Natural killer cell (primary cell): ENCODE measurements around the gene KDM4C. TPM values are rescaled to one million over a fixed set of nuclear protein-coding genes. Genes with fewer than 3 reads are reported as not detected.
A peak's percentile ranks its signal among the peaks of the same experiment; 100 is the strongest.

ENCODE experiments used
- ATAC-seq, 3 donors: fragments of 150-1000 bp in 2 of 3; fragments of 200-7000 bp in 1 of 3; cut with Tn5 transposase; 1 replicate in 1 of 3; 2 replicates in 2 of 3; pipeline ENCODE4 v1.10.0; 2021; ENCODE audit warnings: mild to moderate bottlenecking in 2 of 3, moderate library complexity in 2 of 3
- DNase-seq, 2 donors: peaks; one replicate each; pipeline versions ENCODE4 v3.0.0 to v3.0.0-alpha.2; 2013 to 2021; ENCODE audit warnings: mixed read lengths in 1 of 2
- H3K27ac ChIP-seq: one replicate; pipeline ENCODE4 v1.5.1; 2013; ENCODE audit warnings: mild to moderate bottlenecking, low read length
- H3K27me3 ChIP-seq: one replicate; pipeline ENCODE4 v1.6.1; 2013; ENCODE audit warnings: low read length; ENCODE audit not compliant: control insufficient read depth, insufficient read depth
- H3K36me3 ChIP-seq: one replicate; pipeline ENCODE4 v1.6.1; 2013; ENCODE audit warnings: low read length; ENCODE audit not compliant: control insufficient read depth, insufficient read depth
- H3K4me1 ChIP-seq: one replicate; pipeline ENCODE4 v1.6.1; 2013; ENCODE audit warnings: low read length; ENCODE audit not compliant: control insufficient read depth, insufficient read depth
- H3K4me3 ChIP-seq: one replicate; pipeline ENCODE4 v1.5.1; 2013; ENCODE audit warnings: low read length
- H3K9me3 ChIP-seq: one replicate; pipeline ENCODE4 v1.6.1; 2013; ENCODE audit warnings: low read length; ENCODE audit not compliant: control insufficient read depth, insufficient read depth
- H3K27ac Mint-ChIP-seq, 2 donors: one replicate each; pipeline ENCODE4 v1.8.0; 2022; ENCODE audit warnings: mild to moderate bottlenecking in 2 of 2, mixed read lengths in 2 of 2, moderate library complexity in 1 of 2
- H3K27me3 Mint-ChIP-seq, 2 donors: one replicate each; pipeline ENCODE4 v1.8.0; 2022; ENCODE audit warnings: low read depth in 2 of 2, mixed read lengths in 2 of 2
- H3K36me3 Mint-ChIP-seq: one replicate; pipeline ENCODE4 v1.8.0; 2022; ENCODE audit warnings: mixed read lengths
- H3K4me1 Mint-ChIP-seq, 2 donors: one replicate each; pipeline ENCODE4 v1.8.0; 2022; ENCODE audit warnings: mixed read lengths in 2 of 2
- H3K4me3 Mint-ChIP-seq: one replicate; pipeline ENCODE4 v1.8.0; 2022; ENCODE audit warnings: mild to moderate bottlenecking, moderate library complexity, mixed read lengths
- H3K9me3 Mint-ChIP-seq, 2 donors: one replicate each; pipeline ENCODE4 v1.8.0; 2022; ENCODE audit warnings: mixed read lengths in 2 of 2
- CTCF ChIP-seq: fragments of 200-600 bp; IDR thresholded peaks from one replicate; pipeline ENCODE4 v1.8.0; 2022; ENCODE audit warnings: antibody characterized with exemption
- WGBS: methylation state at CpG from one replicate; pipeline ENCODE4 v1.1.7; 2013; ENCODE audit warnings: missing lambda C conversion rate; ENCODE audit not compliant: insufficient coverage; 5-methylcytosine and 5-hydroxymethylcytosine counted together
- intact Hi-C: fragments of 100-400 bp; cut with micrococcal nuclease; formaldehyde crosslinking; loops from one replicate; pipeline ENCODE4 v1.14.2; 2022
- total RNA-seq, 4 donors: library from RNA; stranded (reverse); fragments of 120-200 nt in 1 of 4; gene quantifications; one replicate each; pipeline versions ENCODE4 v1.2.3 to v1.2.4, GENCODE V29; 2013 to 2022

KDM4C gene
- total RNA-seq, 3 donors from 2014 or later (not counting 1 experiment from before 2014, with no cell fraction given) = 115 to 137 (median 116) TPM

- Histone ChIP-seq H3K4me1 (peaks cover 13% of the 10 kb centered on the region), H3K9me3 (peaks cover 5% of the 10 kb centered on the region), H3K4me3 (no peak overlapping the region), H3K36me3 (no peaks in the 10 kb centered on the region), H3K27me3 (no peaks in the 10 kb centered on the region), H3K27ac (no peak overlapping the region)
- peaks cover 11% of the 10 kb centered on the region for H3K36me3 Mint-ChIP-seq
- peaks cover 0 to 3% of the 10 kb centered on the region in 2 donors for H3K27me3 Mint-ChIP-seq
- H3K27ac Mint-ChIP-seq = peak overlapping the region; percentile 26 to 52
- WGBS = 75% methylated on average over 4 of the region's 5 CpGs
- TF ChIP-seq CTCF = no peak
- DNase-seq (peak in 1 of 2 donors; percentile 7), ATAC-seq (no peak)
- peaks cover 58 to 66% of the 10 kb centered on the region in 2 donors for H3K4me1 Mint-ChIP-seq
- H3K9me3 Mint-ChIP-seq = peaks cover 5% of the 10 kb centered on the region in 2 donors
- intact Hi-C loops = no loop called here
- no peak overlapping the region for H3K4me3 Mint-ChIP-seq
Observed at GRCh38 chr9:6869081-6869948, 111.5 kb downstream of the KDM4C start.

- H3K27ac ChIP-seq = no peak overlapping the region
- WGBS = 100% methylated on average over 1 of the region's 1 CpG
- Mint-ChIP-seq H3K27ac (peak overlapping the region; percentile 24 to 69), H3K9me3 (no peaks in the 10 kb centered on the region), H3K4me1 (peaks cover 66 to 74% of the 10 kb centered on the region in 2 donors), H3K27me3 (peaks cover 0 to 3% of the 10 kb centered on the region in 2 donors), H3K4me3 (no peak overlapping the region), H3K36me3 (peaks cover 3% of the 10 kb centered on the region)
- no peak for ATAC-seq
- no peak overlapping the region for H3K4me3 ChIP-seq
- no peaks in the 10 kb centered on the region for H3K27me3 ChIP-seq
- no peaks in the 10 kb centered on the region for H3K36me3 ChIP-seq
- intact Hi-C loops = no loop called here
- peaks cover 13% of the 10 kb centered on the region for H3K4me1 ChIP-seq
- DNase-seq = no peak
- H3K9me3 ChIP-seq = peaks cover under 1% of the 10 kb centered on the region
- no peak for TF ChIP-seq CTCF
Observed at GRCh38 chr9:6870149-6870548, 112.4 kb downstream of the KDM4C start.

GRCh38 chr9:6870650-6871477 lies 113.1 kb downstream of the KDM4C start:
- 94% methylated on average over 6 of the region's 7 CpGs for WGBS
- Mint-ChIP-seq H3K36me3 (no peaks in the 10 kb centered on the region), H3K9me3 (no peaks in the 10 kb centered on the region), H3K4me3 (no peak overlapping the region), H3K27ac (peak overlapping the region; percentile 24 to 69), H3K27me3 (peaks cover 0 to 3% of the 10 kb centered on the region in 2 donors), H3K4me1 (peaks cover 73 to 81% of the 10 kb centered on the region in 2 donors)
- Histone ChIP-seq H3K27me3 (no peaks in the 10 kb centered on the region), H3K4me3 (no peak overlapping the region), H3K9me3 (no peaks in the 10 kb centered on the region), H3K36me3 (no peaks in the 10 kb centered on the region), H3K27ac (no peak overlapping the region), H3K4me1 (peaks cover 13% of the 10 kb centered on the region)
- intact Hi-C loops = no loop called here
- ATAC-seq = no peak
- TF ChIP-seq CTCF = no peak
- DNase-seq = no peak
